ENCODE measurements around the gene PGM1.

Gene PGM1

GRCh38 chr1:63593886-63594605 lies 835 bp downstream of the PGM1 start:
- no peak for TF ChIP-seq CTCF (IDR thresholded peaks at IDR 0.05)

GRCh38 chr1:63595435-63595834 lies 2.2 kb downstream of the PGM1 start:
- no peak for TF ChIP-seq CTCF (IDR thresholded peaks at IDR 0.05)

GRCh38 chr1:63599799-63600198 lies 6.6 kb downstream of the PGM1 start:
- TF ChIP-seq CTCF (IDR thresholded peaks at IDR 0.05) = no peak

GRCh38 chr1:63600248-63600647 lies 7.0 kb downstream of the PGM1 start:
- TF ChIP-seq CTCF (IDR thresholded peaks at IDR 0.05) = no peak

DNA sequence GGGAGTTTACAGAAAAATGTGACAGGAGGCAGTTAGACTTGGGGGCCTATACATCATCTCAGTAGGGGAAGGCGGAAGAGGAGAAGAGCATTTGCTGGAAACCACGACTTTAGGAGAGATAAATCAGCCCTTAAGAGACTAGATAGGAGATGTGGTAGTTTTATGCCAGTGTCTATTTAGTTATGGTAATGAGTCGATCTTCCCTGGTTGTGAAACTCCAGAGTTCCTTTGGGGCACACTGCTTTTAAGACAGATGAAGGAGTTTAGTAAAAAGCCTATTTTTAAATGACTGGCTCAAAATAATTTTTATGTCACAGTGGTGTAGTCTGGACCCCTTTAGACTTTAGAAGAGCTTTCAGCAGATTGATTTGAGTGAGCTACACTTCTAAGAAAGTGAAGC lies 7.8 kb downstream of the PGM1 start:
- no peak for TF ChIP-seq CTCF (IDR thresholded peaks at IDR 0.05)

- no peak for TF ChIP-seq CTCF (IDR thresholded peaks at IDR 0.05)
Measured at GRCh38 chr1:63601463-63601862, 8.3 kb downstream of the PGM1 start.

GRCh38 chr1:63601912-63602311 lies 8.7 kb downstream of the PGM1 start:
- TF ChIP-seq CTCF (IDR thresholded peaks at IDR 0.05) = no peak

DNA sequence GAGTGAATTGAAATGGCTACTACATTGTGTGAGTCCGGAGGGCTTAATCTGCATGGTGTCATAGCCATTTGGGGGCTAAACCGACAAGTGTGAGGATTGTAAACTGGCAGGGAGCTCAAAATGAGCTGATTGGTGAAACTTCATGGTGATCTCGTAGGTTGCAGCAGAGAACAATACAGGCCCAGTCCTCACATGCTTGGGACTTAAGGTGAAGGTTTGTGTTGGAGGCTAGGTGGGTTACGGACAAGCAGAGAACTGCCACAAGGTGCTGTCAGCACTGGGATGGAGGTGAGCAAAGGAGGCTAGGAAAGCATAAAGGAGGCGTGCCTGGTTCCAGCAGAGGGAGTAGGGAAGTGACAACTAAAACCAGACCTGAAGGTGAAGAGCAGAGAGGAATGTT lies 9.4 kb downstream of the PGM1 start:
- no peak for TF ChIP-seq CTCF (IDR thresholded peaks at IDR 0.05)

All from LNCAP (cell line).